HG02852 (cell line): ENCODE data around the gene SLC5A2.
"Not testable (repeated sequence)": the region's sequence is repeated elsewhere in the genome, so short reads cannot be mapped to it uniquely, and the experiment has no call there.

Experiments
- ATAC-seq: cut with Tn5 transposase; IDR thresholded peaks from one replicate; pipeline ENCODE4 v1.9.1; 2021; ENCODE audit warnings: mild to moderate bottlenecking, moderate library complexity; ENCODE audit not compliant: unreplicated experiment

Gene SLC5A2

DNA sequence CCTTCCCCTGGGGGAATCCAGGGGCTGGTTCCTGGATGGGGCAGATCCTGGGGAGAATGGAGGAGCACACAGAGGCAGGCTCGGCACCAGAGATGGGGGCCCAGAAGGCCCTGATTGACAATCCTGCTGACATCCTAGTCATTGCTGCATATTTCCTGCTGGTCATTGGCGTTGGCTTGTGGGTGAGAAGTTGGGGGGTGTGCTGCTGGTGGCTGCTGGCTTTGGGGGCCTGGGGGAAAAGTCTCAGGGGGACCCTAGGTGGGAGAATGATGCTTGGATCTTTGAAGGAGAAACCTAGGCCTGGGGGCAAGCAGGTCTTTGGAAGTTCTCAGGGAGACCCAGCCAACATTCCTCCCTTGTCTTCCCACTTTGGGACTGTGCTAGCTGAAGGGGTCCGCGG lies at the start of gene SLC5A2:
Gene SLC5A2 (plus strand): TSS at position 43 of the 400 bp plus-strand sequence. CDS start 14 bp downstream, at position 57.
- ATAC-seq: no peak

DNA sequence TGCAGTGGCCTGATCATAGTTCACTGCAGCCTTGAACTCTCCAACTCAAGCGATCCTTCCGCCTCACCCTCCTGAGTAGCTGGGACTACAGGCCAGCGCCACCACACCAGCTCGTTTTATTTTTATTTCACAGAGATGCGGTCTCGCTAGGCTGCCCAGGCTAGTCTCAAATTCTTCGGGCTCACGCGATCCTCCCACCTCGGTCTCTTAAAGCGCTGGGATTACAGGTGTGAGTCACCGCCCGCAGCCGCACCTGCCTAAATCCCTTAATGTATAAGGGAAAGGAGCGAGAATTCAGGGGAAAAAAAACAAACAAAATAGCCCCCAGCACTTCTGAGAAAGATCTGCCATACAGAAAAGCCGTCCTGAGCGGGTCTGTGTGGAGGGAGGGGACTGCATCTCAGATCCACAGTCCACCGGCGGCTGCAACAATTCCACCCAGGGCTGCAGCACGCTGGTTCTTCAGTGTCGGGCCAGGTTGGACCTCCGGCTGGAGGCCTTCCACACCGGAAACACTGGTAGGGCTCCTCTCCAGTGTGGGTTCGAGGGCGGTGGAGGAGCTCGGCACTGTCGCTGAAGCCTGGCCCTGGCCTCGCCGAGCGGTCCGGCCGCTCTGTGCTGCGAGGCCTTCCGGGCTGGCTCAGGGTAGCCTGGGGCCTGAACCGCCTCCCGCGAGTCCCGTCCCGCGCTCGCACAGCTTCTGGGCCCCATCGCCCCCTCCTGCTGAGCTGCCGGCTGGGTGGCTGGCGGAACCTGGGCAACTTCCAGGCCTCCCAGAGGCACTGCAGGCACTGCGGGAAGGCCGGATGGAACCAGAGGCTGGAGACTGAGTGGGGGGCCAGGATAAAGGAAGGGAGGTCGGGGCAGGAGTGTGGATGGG lies 47.3 kb upstream of the SLC5A2 start:
- ATAC-seq: no peak

DNA sequence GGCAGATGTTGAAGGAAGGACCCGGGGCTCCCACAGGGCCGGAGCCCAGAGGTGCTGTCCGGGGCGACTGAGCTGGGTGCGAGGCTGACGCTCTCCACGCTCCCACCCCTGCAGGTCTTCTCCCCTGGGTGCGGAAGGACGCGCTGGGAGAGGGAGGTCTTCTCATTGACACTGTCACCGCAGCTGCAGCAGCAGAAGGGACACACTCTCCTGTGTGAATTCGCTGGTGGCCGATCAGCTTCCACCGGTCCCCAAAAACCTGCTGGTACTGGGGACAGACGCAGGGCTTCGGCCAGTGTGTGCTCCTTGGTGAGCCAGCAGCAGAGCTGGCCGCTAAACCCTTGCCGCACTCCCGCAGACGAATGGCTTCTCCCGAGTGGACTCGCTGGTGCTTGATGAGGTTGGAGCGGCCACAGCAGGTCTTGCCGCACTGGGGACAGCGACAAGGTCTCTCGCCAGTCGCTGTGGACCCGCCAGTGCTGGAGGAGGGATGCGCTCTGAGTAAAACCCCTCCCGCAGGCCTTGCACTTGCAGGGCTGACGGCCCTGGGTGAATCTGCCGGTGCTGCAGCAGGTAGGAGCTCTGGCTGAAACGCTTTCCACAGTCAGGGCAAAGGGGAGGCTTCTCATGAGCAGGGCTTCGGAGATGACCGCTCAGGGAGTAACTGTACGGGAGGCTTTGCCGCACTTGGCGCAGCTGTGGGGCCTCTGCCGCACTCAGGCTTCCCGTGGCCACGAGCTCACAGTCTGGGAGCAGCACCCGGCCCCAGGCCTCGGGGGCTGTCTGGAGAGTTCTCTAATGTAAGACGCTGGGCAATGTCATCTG lies 46.5 kb upstream of the SLC5A2 start:
- ATAC-seq: no peak

DNA sequence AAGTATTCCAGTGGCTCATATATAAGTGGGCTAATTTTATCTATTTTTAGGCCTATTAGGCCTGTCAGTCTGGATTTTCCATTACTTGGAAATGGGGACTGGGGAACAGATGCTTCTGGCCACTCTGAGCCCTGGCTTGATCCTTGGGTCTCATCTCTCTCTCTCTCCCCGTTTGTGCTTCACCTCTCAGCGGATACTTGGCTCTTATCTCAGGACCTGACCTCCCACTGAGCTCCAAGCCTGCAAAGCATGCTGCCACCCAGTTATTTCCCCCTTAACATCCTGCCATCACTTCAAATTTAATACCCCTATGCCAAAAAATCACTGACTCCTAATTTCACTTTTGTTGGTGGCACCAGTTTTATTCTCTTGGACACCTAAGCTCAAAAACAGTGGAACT lies 44.5 kb upstream of the SLC5A2 start:
- ATAC-seq: no peak

DNA sequence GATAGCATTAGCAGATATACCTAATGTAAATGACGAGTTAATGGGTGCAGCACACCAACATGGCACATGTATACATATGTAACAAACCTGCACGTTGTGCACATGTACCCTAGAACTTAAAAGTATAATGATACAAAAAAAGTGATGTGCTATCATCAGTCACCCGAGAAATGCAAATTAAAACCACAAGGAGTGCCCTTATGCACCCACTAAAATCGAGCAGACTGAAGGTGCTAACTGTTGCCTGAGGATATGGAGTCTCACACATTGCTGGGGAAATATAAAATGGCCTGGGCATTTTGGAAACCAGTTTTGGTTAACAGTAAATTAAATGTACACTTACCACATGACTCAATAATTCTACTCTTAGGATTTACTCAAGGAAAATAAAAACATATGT lies 43.9 kb upstream of the SLC5A2 start:
- not testable (repeated sequence) for ATAC-seq

DNA sequence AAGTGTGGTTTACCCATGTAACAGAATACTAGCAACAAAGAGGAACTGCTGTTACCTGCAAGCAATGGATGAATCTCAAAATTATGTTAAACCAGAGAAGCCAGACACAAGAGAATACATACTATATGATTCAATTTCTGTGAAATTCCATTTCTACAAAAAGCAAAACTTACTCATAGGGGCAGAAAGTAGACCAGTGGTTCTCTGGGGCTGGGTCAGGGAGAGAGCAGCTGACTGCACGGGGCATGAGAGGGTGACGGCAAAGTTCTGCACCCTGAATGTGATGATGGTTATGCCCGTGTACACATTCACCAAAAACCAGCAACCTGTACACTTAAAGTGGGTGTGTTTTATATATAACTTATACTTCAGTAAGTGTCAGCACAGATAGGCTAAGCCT lies 43.4 kb upstream of the SLC5A2 start:
- ATAC-seq: no peak

DNA sequence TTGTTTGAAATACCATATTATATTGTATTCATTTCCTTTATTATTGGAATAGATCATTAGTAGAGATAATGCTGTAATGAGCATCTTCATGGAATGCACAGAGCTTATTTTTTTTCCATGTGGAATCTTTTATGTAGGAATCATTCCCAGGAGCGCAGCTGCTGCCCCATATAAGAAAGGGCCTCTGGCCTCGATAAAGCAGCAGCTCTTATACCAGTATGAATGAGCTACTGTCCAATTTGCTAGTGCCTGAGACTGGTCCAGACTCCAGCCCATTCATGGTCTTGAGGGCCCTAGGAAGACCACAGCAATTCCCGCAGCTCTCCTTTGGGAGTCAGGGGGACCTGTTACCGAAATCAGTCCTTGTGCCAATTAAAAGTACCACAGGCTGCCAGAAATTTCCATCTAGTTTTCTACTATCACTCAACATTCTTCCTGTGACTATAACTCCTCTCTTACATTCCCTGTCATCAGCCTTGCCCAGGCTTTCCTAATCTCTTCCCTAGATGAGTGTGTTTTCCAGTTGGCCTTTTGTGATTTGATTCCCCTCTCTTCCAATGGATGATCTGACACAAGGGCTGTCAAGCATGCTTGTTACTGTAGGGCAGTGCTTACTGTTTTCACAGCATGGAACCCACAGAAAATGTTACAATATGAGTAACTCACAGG lies 42.3 kb upstream of the SLC5A2 start:
- ATAC-seq: no peak

DNA sequence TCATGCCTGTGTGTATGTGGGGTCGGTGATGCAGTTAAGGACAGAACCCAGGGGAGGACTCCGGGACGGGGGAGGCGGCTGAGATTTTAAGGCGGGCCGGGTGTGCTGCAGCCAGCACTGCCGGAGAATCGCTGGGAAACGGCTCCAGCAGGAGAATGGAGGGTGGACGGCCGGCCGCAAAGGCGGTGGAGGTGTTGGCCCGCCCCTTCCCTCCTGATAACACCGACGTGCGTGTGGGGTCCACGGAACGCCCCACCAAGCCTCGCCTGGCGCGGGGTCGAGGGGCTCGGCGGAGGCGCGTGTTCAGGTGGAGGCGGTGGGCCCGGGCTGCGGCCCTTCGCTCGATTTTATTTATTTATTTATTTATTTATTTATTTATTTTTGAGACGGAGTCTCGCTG lies 41.0 kb upstream of the SLC5A2 start:
- ATAC-seq: no peak

DNA sequence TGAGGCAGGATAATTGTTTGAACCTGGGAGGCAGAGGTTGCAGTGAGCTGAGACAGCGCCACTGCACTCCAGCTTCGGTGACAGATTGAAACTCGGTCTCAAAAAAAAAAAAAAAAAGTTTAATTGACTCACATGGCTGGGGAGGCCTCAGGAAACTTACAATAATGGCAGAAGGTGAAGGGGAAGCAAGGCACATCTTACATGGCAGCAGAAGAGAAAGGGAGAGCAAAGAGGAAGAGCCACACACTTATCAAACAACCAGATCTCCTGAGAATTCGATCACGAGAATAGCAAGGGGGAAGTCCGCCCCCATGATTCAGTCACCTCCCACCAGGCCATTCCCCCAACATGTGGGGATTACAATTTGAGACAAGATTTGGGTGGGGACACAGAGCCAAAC lies 37.0 kb upstream of the SLC5A2 start:
- not testable (repeated sequence) for ATAC-seq

DNA sequence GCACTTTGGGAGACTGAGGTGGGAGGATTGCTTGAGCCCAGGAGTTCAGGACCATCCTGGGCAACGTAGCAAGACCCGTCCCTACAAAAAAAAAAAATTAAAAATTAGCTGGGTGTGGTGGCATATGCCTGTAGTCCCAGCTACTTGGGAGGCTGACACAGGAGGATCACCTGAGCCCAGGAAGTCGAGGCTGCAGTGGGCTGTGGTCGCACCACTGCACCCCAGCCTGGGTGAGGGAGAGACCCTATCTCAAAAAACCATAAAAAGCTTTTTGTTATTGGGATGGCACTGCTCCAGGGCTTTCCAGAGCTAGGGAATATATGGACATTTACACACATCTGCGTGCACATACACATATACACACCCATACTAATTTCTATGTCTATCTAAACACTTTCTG lies 31.7 kb upstream of the SLC5A2 start:
- no peak for ATAC-seq

DNA sequence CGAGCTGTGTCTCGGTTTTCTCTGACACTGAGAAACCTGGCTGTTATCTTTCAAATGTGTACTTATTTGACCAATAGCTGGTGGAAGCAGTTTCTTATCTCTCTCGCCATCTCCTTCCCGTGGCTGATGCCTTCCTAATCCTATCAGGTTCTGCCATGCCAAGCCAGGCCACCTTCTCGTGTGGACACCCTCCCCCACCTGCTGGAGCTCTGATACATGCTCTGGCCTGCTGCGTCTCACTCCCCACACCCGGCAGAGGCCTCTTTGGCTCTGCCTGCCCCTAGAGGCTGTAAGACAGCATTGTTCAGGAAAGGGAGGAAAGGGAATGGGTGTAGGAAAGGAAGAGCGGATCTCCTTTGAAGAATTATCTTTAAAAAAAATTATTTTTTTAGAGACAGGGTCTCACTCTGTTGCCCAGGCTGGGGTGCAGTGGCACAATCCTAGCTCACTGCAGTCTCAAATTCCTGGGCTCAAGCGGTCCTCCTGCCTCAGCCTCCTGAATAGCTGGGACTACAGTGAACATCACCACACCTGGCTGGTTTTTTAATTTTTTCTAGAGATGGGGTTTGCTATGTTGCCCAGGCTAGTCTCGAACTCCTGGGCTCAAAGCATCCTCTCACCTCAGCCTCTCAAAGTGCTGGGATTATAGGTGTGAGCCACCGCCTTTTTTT lies 31.1 kb upstream of the SLC5A2 start:
- no peak for ATAC-seq

DNA sequence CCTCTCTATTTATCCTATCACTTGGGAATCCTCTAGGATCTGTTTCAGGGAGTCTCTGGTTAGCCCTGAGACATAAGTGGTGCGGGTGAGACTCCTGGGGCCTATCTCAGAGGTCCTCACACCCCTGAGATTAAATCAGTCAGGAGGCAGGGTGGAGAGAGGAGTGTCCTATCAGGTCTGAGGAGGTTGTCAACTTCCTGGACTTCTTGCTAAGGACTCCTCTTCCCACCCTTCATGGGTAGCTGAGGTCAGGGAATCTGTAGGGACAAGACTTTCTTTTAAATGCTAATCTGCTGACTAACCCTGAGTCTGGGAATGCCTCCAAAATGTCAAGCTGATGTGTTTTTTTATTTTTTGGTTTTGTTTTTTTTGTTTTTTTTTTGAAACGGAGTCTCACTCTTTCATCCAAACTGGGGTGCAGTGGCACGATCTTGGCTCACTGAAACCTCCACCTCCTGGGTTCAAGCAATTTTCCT lies 30.3 kb upstream of the SLC5A2 start:
- no peak for ATAC-seq

DNA sequence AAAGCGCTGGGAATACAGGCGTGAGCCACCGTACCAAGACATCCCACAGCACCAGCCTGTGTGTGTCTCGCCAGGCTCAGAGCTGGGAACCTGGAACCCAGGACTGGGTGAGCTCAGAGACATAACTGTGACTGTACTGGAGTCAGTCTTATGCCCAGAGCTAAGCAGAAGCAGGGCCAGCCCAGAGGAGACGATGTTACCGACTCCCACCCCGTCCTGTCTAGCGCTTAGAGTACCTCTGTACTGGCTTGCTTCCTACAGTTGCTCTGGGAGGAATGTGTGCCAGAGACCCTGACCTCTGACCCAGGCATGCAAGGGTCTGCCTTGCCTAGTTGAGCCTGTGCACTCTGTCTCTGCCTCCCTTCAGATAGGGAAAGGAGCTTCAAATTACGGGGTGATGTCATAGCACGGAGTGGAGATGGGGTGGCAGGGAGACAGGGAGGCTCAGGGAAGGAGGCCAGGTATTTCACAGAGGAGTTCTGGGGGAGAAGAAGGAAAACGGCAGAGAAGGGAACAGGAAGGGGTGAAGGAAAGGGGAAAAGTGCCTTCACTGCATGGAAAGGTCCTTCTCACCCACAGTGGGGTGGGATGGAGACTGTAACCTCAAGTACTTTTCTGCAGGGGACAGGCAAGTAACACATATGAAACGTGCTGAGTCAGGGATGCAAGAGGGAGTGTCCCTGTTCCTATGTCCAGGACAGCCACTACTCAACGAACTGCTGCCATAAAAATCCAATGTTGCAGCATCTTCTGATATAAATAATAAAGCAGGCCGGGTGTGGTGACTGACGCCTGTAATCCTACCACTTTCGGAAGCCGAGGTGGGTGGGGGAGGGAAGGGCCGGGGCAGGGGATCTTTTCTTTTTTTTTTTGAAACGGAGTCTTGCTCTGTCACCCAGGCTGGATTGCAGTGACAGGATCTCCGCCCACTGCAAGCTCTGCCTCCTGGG lies 29.4 kb upstream of the SLC5A2 start:
- no peak for ATAC-seq

DNA sequence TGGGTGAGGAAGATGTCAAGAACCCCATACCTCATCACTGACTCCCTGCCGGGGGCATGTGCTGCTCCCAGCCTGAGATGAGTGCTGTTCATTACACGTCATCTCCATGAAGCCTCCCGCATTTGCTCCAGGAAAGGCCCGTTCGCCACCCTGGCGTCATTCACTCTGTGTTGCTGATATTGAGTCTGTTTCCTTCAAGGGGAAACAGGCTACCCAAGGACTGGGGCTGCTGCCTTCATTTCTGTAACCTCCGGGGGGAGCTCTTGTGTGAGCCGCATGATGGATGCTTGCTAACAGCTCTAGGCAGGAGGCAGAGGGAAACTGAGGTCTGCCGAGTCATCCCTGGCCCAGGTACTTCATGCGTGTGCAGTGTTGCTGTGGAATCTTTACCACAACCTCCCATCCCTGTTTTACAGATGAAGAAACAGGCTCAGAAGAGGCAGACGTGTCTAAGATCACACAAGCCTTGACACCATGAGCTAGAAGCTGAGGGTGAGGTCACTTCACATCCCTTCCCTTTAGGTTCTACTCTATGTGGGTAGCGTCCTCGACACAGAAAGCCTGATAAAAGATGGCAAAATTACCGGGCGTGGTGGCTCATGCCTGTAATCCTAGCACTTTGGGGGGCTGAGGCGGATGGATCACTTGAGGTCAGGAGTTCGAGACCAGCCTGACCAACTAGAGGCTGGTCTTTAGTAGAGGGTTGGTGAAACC lies 27.2 kb upstream of the SLC5A2 start:
- ATAC-seq: no peak

DNA sequence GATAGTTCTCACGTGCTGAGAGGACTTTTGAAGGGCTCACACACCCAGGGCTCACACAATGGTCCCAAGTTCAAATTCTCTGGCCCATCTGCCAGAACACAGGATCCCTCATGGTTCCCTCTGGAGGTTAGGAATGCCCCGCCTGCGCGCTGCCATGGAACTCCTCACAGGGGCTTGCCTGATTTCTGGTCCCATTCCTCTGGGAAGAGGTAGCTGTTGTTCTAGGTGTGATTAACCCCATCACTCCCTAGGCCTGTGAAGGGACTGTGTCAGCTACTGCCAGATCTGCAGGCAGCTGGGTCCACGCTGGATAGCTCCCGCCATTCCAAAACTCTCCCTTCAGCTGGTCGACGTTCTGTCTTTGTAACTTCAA lies 25.9 kb upstream of the SLC5A2 start:
- ATAC-seq: no peak

DNA sequence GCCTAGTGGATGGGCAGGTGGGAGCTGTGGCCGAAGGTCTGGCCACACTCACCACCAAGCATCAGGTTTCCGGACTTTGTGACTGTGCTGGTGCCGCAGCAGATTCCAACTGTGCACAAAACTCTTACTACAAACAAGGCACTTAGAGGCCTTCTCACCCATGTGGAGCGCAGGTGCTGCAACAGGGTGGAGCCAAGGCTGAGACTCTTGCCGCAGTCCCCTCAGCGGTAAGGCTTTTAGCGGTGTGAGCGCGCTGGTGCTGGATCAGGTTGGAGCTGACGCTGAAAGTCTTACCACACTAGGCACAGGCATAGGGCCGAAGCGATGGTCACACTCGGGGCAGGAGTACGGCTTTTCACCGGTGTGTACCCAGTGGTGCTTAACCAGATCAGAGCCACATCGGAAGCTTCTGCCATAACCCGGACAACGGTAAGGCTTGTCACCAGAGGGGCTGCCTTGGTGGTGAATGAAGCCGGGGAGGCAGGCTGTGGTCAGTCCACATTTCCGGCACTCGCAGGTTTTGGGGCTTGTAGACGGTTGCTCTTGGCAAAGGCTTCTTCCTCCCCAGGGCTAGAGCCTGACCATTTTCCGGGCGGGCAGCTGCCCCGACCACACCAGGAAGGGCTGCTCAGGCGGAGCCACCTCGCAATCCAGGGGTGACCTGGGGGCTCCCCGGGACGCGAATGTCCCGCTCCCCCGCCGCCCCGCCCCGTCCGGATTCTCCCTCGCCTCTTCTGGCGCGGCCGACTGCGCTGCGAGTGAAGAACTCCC lies 24.7 kb upstream of the SLC5A2 start:
- peak; percentile 3 for ATAC-seq

DNA sequence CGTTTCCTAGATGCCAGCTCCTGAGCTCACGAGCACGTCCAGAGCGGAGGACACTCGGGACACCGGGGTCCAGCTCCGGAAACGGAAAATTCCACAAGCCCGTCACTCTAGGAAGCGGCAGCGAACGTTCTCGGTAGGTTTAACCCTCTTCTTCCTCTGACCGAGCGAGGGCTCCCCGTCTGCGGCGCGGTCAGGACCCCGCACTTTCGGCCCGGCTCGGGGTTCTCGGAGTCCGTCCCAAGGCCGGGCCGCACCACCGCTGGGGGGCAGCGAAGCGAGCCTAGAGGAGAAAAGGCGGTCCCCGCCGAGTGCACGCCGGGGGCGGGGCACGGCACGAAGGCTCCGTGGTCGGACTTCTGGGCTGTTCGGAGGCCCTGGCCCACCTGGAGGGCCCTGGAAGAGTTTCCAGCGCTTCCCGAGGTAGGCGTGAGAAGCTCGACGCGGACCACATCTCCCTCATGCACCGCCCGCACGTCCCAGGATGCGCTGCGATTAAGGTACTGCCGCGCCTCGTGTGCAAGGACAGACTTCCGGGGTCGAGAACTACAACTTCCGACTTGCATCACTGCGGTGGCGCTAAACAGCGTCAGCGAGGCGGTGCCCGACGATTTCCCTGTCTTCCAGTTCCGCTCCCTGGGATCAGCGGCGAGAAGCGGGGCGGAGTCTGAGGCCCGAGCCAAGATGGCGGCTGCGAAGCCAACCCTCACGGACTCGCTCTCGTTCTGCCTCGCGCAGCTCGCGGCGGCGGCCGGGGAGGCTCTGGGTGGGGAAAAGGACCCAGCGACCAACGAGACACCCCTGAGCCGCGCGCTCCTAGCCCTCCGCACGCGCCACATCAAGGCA lies 23.9 kb upstream of the SLC5A2 start, which contains the start of gene ARMC5:
Gene ARMC5 (plus strand): TSS at position 658 of the 843 bp plus-strand sequence. CDS start 24 bp downstream, at position 682.
- peak; percentile 75 for ATAC-seq
